ENCODE data around the gene FAM135A. TPM values are rescaled to one million over a fixed set of nuclear protein-coding genes. Genes with fewer than 3 reads are reported as not detected.

Gene FAM135A
- total and polyA plus RNA-seq, 2 of the 4 experiments (the other 2 are of a cell fraction) = 2.2 to 7.9 TPM

- WGBS, 2 experiments (ENCODE audit: extremely low coverage in 2 of 2, insufficient read length in 1 of 2) = no CpG with 5 or more reads among the region's 1 CpG
- H2BK20ac ChIP-seq (ENCODE audit: low read depth, low read length) = no peak overlapping the region
These were observed 23.2 kb upstream of the FAM135A start for GRCh38 chr6:70390067-70390466.

More at GRCh38 chr6:70390067-70390466, 23.2 kb upstream of the FAM135A start:
- Histone ChIP-seq H3K23ac (ENCODE audit: low read depth, low read length) (no peak overlapping the region), H2BK5ac (ENCODE audit: low read depth, low read length, poor library complexity, severe bottlenecking) (no peak overlapping the region), H2AFZ (replicated peaks; ENCODE audit: low read length, poor library complexity) (no peak overlapping the region), H4K20me1 (ENCODE audit: insufficient read depth, low read length) (no peaks in the 10 kb centered on the region), H3K9me1 (ENCODE audit: insufficient read depth, low read length) (no peaks in the 10 kb centered on the region), H4K5ac (ENCODE audit: low read depth, low read length) (no peak overlapping the region), H3K4me2 (ENCODE audit: low read depth, low read length) (no peak overlapping the region), H3K4me1 (ENCODE audit: control insufficient read depth, insufficient read depth, low read length) (no peaks in the 10 kb centered on the region), H3K9ac (ENCODE audit: low read depth, low read length) (no peak overlapping the region), H3K27me3 (ENCODE audit: control insufficient read depth, insufficient read depth, low read length) (peaks cover 7% of the 10 kb centered on the region), H3K4ac (ENCODE audit: low read depth, low read length) (no peak overlapping the region), H4K8ac (ENCODE audit: low read depth in 2 of 2, low read length in 2 of 2) (no peak overlapping the region), H3K36me3 (ENCODE audit: control insufficient read depth, insufficient read depth, low read length) (no peaks in the 10 kb centered on the region), H2AK5ac (ENCODE audit: low read depth, low read length) (no peak overlapping the region), H3K27ac (ENCODE audit: insufficient read depth, low read length) (no peak overlapping the region), H3K56ac (ENCODE audit: extremely low read depth, insufficient read depth, low read length) (no peak overlapping the region), H2BK15ac (ENCODE audit: low read depth, low read length) (no peak overlapping the region), H4K91ac (ENCODE audit: insufficient read depth, low read depth, low read length) (no peak overlapping the region), H2BK120ac (ENCODE audit: low read depth, low read length) (no peak overlapping the region), H2AK9ac (replicated peaks; ENCODE audit: low read depth, low read length, poor library complexity) (no peak overlapping the region), H3K18ac (ENCODE audit: low read depth, low read length) (no peak overlapping the region), H3K79me1 (ENCODE audit: low read depth in 1 of 2, low read length in 2 of 2) (no peaks in the 10 kb centered on the region), H3K4me3 (ENCODE audit: insufficient read depth, low read depth, low read length) (no peak overlapping the region), H3K14ac (replicated peaks; ENCODE audit: low read depth, low read length) (no peak overlapping the region), H3K9me3 (ENCODE audit: control insufficient read depth, insufficient read depth, low read length) (no peaks in the 10 kb centered on the region)
- CTCF ChIA-PET = no interaction called here
- dilution Hi-C loops (cut with HindIII; ENCODE audit: low sequenced_read_pairs, unreplicated experiment) = no loop called here
- intact Hi-C loops (cut with micrococcal nuclease) = no loop called here
- TF ChIP-seq MAFK (IDR thresholded peaks at IDR 0.05; ENCODE audit: low read depth, low read length) = no peak
- TF ChIP-seq RAD21 (IDR thresholded peaks at IDR 0.05; ENCODE audit: low read length) = no peak
- no peak for TF ChIP-seq NFE2L2 (IDR thresholded peaks at IDR 0.05; ENCODE audit: low read depth, low read length)
- no peak for TF ChIP-seq CHD1 (IDR thresholded peaks at IDR 0.05; ENCODE audit: low read depth, low read length)
- no peak for TF ChIP-seq CEBPB (IDR thresholded peaks at IDR 0.05; ENCODE audit: low read depth, low read length)
- TF ChIP-seq RCOR1 (IDR thresholded peaks at IDR 0.05; ENCODE audit: insufficient replicate concordance, low read length) = no peak
- TF ChIP-seq, protein P1, sequence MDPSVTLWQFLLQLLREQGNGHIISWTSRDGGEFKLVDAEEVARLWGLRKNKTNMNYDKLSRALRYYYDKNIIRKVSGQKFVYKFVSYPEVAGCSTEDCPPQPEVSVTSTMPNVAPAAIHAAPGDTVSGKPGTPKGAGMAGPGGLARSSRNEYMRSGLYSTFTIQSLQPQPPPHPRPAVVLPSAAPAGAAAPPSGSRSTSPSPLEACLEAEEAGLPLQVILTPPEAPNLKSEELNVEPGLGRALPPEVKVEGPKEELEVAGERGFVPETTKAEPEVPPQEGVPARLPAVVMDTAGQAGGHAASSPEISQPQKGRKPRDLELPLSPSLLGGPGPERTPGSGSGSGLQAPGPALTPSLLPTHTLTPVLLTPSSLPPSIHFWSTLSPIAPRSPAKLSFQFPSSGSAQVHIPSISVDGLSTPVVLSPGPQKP (IDR thresholded peaks at IDR 0.05; ENCODE audit: borderline replicate concordance, low read depth, low read length) = no peak
- TF ChIP-seq POLR2A (IDR thresholded peaks at IDR 0.05; ENCODE audit: low read depth, low read length) = no peak
- no TSS peak for BruUV-seq (replicated peaks)
- in situ Hi-C loops (cut with MboI; ENCODE audit: low sequenced_read_pairs) = no loop called here
- ATAC-seq (ENCODE audit: low read depth) (no peak), DNase-seq (no peak)
- POLR2A ChIA-PET (ENCODE audit: unreplicated experiment) = no interaction called here

All from IMR-90 (cell line).